ENCODE results near the gene PRDM16. TPM values are rescaled to one million over a fixed set of nuclear protein-coding genes. Genes with fewer than 3 reads are reported as not detected.

Gene PRDM16
- total and polyA plus RNA-seq, 2 of the 8 experiments (the other 6 are each of a cell fraction or from before 2014, with no cell fraction given) = 0.39 to 0.43 TPM

- no peak overlapping the region for H4K8ac ChIP-seq (ENCODE audit: extremely low read depth, insufficient read depth, low read length)
- no peak overlapping the region for H3K56ac ChIP-seq (replicated peaks; ENCODE audit: insufficient read length, low read depth, low read length)
- no peak overlapping the region for H3K23ac ChIP-seq (ENCODE audit: insufficient read length)
- peaks cover 0 to 3% (median 0%) of the 10 kb centered on the region in 4 experiments; a peak in 2 of 7 replicates for H3K27me3 ChIP-seq (replicated peaks in 1 of 4; ENCODE audit: control insufficient read depth in 3 of 4, extremely low read depth in 1 of 4, insufficient read depth in 3 of 4, low read length in 3 of 4)
- no peak for FAIRE-seq
- no peak overlapping the region for H2BK20ac ChIP-seq (ENCODE audit: low read length)
- H3K4me1 ChIP-seq (replicated peaks in 1 of 4; ENCODE audit: control insufficient read depth in 3 of 4, insufficient read depth in 4 of 4, low read length in 3 of 4) = peaks cover 3 to 11% (median 8%) of the 10 kb centered on the region in 4 experiments; a peak in 6 of 7 replicates
- no peak overlapping the region for H4K5ac ChIP-seq (ENCODE audit: insufficient read length, low read depth, low read length)
- H2BK15ac ChIP-seq (ENCODE audit: low read length) = no peak overlapping the region
- ChIA-PET CTCF (ENCODE audit: partially characterized antibody) (no interaction called here), POLR2A (ENCODE audit: partially characterized antibody) (no interaction called here)
- DNase-seq (ENCODE audit: low read depth in 1 of 2, low spot score in 2 of 2) = no peak
- H4K91ac ChIP-seq (replicated peaks; ENCODE audit: insufficient read length, low read length) = no peak overlapping the region
- no peak overlapping the region for H3K4me3 ChIP-seq (ENCODE audit: extremely low read depth in 1 of 4, insufficient read depth in 2 of 4, low read depth in 3 of 4, low read length in 4 of 4)
- H3K4ac ChIP-seq (replicated peaks; ENCODE audit: insufficient read length, low read depth, low read length) = no peak overlapping the region
- H3K79me1 ChIP-seq (ENCODE audit: low read depth, low read length) = no peaks in the 10 kb centered on the region
- no peak overlapping the region for H3K27ac ChIP-seq (ENCODE audit: low read depth, low read length)
- 95% methylated on average over 9 of the region's 11 CpGs; no CpG with 5 or more reads in 1 of the 2 experiments for WGBS, 2 experiments (ENCODE audit: extremely low coverage in 1 of 2, insufficient coverage in 1 of 2, insufficient read length in 1 of 2, insufficient replicate concordance in 2 of 2, low coverage in 1 of 2, low lambda C conversion rate in 2 of 2, missing lambda C conversion rate in 1 of 2)
- no peak overlapping the region for H3K18ac ChIP-seq (ENCODE audit: extremely low read depth, low read length)
- H2AFZ ChIP-seq (ENCODE audit: low read length) = no peak overlapping the region
- H2AK5ac ChIP-seq (ENCODE audit: low read depth, low read length) = no peak overlapping the region
- no peaks in the 10 kb centered on the region for H4K20me1 ChIP-seq (replicated peaks in 1 of 2; ENCODE audit: control insufficient read depth in 1 of 2, insufficient read depth in 2 of 2, low read length in 2 of 2)
- H3K9me3 ChIP-seq (ENCODE audit: insufficient read depth in 2 of 2, low read depth in 1 of 2, low read length in 1 of 2) = no peaks in the 10 kb centered on the region
- no peak overlapping the region for H3K14ac ChIP-seq (ENCODE audit: insufficient read length)
- no peak overlapping the region for H3K4me2 ChIP-seq (ENCODE audit: insufficient read depth in 1 of 2, low read depth in 2 of 2, low read length in 2 of 2)
- no peak overlapping the region for H2BK120ac ChIP-seq (replicated peaks; ENCODE audit: low read depth, low read length)
- no peaks in the 10 kb centered on the region for H3K36me3 ChIP-seq (ENCODE audit: control insufficient read depth in 2 of 4, insufficient read depth in 4 of 4, low read length in 3 of 4)
- TF ChIP-seq PHF8 (conservative IDR thresholded peaks at IDR 0.05; ENCODE audit: low read depth, low read length) = no peak
- no peak for TF ChIP-seq SIN3A (conservative IDR thresholded peaks at IDR 0.05 in 1 of 2, IDR thresholded peaks at IDR 0.05 in 1 of 2; ENCODE audit: low read depth in 1 of 2, low read length in 2 of 2)
- no peak for TF ChIP-seq ATF2 (IDR thresholded peaks at IDR 0.05; ENCODE audit: low read length)
- no peak for TF ChIP-seq MAX (IDR thresholded peaks at IDR 0.05)
- H2BK5ac ChIP-seq (ENCODE audit: low read depth, low read length) = no peak overlapping the region
- no peak overlapping the region for H2BK12ac ChIP-seq (ENCODE audit: low read depth, low read length)
- no peaks in the 10 kb centered on the region for H3K79me2 ChIP-seq (ENCODE audit: control insufficient read depth in 1 of 2, insufficient read depth in 2 of 2, low read length in 2 of 2)
- no peak overlapping the region for H3K9ac ChIP-seq (replicated peaks in 1 of 4; ENCODE audit: extremely low read depth in 1 of 4, low read depth in 3 of 4, low read length in 3 of 4)
- H3K23me2 ChIP-seq (ENCODE audit: low read depth, low read length) = no peaks in the 10 kb centered on the region
These were observed 296.0 kb downstream of the PRDM16 start for GRCh38 chr1:3364983-3365382.

Data from H1 (cell line).